DMS53 (cell line): ENCODE measurements around the gene HOXC6.
"Not testable (repeated sequence)": the region's sequence is repeated elsewhere in the genome, so short reads cannot be mapped to it uniquely, and the experiment has no call there.

Experiments used
- DNase-seq: peaks from one replicate; lab custom pipeline; 2025; lab: John Stamatoyannopoulos, UW

HOXC6 gene

GRCh38 chr12:54058128-54058768, 30.0 kb downstream of the HOXC6 start:
- DNase-seq, result no peak

- DNase-seq, result no peak
Observed at GRCh38 chr12:54059668-54060067, 31.4 kb downstream of the HOXC6 start.

GRCh38 chr12:54060174-54060974, 32.1 kb downstream of the HOXC6 start:
- no peak for DNase-seq

- no peak for DNase-seq
Observed at GRCh38 chr12:54060975-54061778, 32.9 kb downstream of the HOXC6 start.

GRCh38 chr12:54065677-54066076, 37.4 kb downstream of the HOXC6 start:
- no peak for DNase-seq

GRCh38 chr12:54066408-54066807, 38.2 kb downstream of the HOXC6 start:
- DNase-seq, result no peak

- DNase-seq, result no peak
Observed at GRCh38 chr12:54068418-54069070, 40.3 kb downstream of the HOXC6 start.

GRCh38 chr12:54071942-54072341, 43.7 kb downstream of the HOXC6 start:
- DNase-seq, result no peak

- DNase-seq, result no peak
Observed at GRCh38 chr12:54074308-54074707, 46.1 kb downstream of the HOXC6 start.

- DNase-seq, result no peak
Observed at GRCh38 chr12:54075409-54075808, 47.2 kb downstream of the HOXC6 start.

GRCh38 chr12:54075974-54076373, 47.7 kb downstream of the HOXC6 start:
- DNase-seq, result no peak

- not testable (repeated sequence) for DNase-seq
Observed at GRCh38 chr12:54077843-54078242, 49.6 kb downstream of the HOXC6 start.

- DNase-seq, result not testable (repeated sequence)
Observed at GRCh38 chr12:54079115-54079514, 50.9 kb downstream of the HOXC6 start.
